Cardiac muscle cell (in vitro differentiated cells and primary cell): ENCODE measurements around the gene ERCC8. TPM values are rescaled to one million over a fixed set of nuclear protein-coding genes. Genes with fewer than 3 reads are reported as not detected.

Experiments used
- DNase-seq, 2 donors: peaks; one replicate each; pipeline versions ENCODE4 v3.0.0 to v3.0.0-alpha.2; 2010 to 2017; ENCODE audit warnings: low read depth in 1 of 2, low spot score in 1 of 2
- H3K27ac ChIP-seq: fragments of 200-600 bp; sonication (generic); 2 replicates; pipeline ENCODE4 v1.5.1; 2016
- H3K27me3 ChIP-seq: fragments of 200-600 bp; sonication (generic); 2 replicates; pipeline ENCODE4 v1.6.0; 2016; ENCODE audit warnings: control low read depth
- H3K36me3 ChIP-seq: fragments of 200-600 bp; sonication (generic); 2 replicates; pipeline ENCODE4 v1.5.1; 2016; ENCODE audit warnings: control low read depth
- H3K4me1 ChIP-seq: fragments of 200-600 bp; sonication (generic); 2 replicates; pipeline ENCODE4 v1.8.1; 2017; ENCODE audit warnings: low read depth, mild to moderate bottlenecking, mixed run types
- H3K4me3 ChIP-seq: fragments of 200-600 bp; sonication (generic); 2 replicates; pipeline ENCODE4 v1.5.1; 2016; ENCODE audit warnings: mild to moderate bottlenecking
- H3K9me3 ChIP-seq: fragments of 200-600 bp; sonication (generic); 2 replicates; pipeline ENCODE4 v1.5.1; 2017; ENCODE audit warnings: low read depth, mild to moderate bottlenecking, control low read depth
- CTCF ChIP-seq: IDR thresholded peaks from 2 replicates; pipeline ENCODE4 v1.5.1; 2012; ENCODE audit warnings: low read depth, mild to moderate bottlenecking, low read length
- polyA plus RNA-seq: library from polyadenylated mRNA; unstranded; fragments of >200 nt; fragmentation: Nextera tagmentation; extraction: Ambion mirVana; gene quantifications from 2 replicates; pipeline ENCODE4 v1.2.1, GENCODE V29; 2016
- total RNA-seq: library from RNA; depleted of rRNA; stranded (reverse); fragments of >200 nt; gene quantifications from 2 replicates; pipeline ENCODE4 v1.2.3, GENCODE V29; 2016

The ERCC8 gene
- total and polyA plus RNA-seq, 2 experiments from 2014 or later: 9.7 to 19.1 TPM

DNA sequence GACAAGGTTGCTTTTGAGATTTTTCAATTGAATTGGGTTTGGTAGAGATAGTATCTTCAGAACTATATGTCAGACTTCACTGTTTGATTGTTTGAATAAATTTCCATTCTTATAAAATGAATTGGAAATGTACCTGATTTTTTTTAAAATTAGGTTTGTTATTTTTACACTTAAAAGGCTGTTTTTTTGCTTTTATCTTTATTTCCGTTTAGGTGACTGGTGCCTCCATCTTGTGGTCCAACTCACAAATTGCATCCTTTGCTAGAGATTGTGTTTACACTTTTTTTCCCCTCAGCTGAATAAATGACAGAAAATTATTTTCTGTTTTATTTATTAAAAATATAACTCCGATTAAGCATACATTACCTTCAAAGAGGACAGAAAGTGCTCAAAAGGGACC, 15.7 kb upstream of the ERCC8 start:
- H3K27me3 ChIP-seq: no peaks in the 10 kb centered on the region
- H3K36me3 ChIP-seq: no peaks in the 10 kb centered on the region
- DNase-seq: peak; percentile 5 to 42
- H3K27ac ChIP-seq: no peak overlapping the region
- TF ChIP-seq CTCF: peak; percentile 70
- H3K9me3 ChIP-seq: no peaks in the 10 kb centered on the region
- no peak overlapping the region for H3K4me3 ChIP-seq
- no peaks in the 10 kb centered on the region for H3K4me1 ChIP-seq

GRCh38 chr5:60959156-60959555, 14.3 kb upstream of the ERCC8 start:
- no peaks in the 10 kb centered on the region for H3K9me3 ChIP-seq
- no peaks in the 10 kb centered on the region for H3K36me3 ChIP-seq
- no peaks in the 10 kb centered on the region for H3K4me1 ChIP-seq
- H3K4me3 ChIP-seq: no peak overlapping the region
- H3K27me3 ChIP-seq: no peaks in the 10 kb centered on the region
- no peak overlapping the region for H3K27ac ChIP-seq
- TF ChIP-seq CTCF: peak; percentile 26
- peak in 1 of 2 donors; percentile 50 for DNase-seq

GRCh38 chr5:60958712-60959111, 13.8 kb upstream of the ERCC8 start:
- Histone ChIP-seq H3K4me3 (no peak overlapping the region), H3K9me3 (no peaks in the 10 kb centered on the region)

DNA sequence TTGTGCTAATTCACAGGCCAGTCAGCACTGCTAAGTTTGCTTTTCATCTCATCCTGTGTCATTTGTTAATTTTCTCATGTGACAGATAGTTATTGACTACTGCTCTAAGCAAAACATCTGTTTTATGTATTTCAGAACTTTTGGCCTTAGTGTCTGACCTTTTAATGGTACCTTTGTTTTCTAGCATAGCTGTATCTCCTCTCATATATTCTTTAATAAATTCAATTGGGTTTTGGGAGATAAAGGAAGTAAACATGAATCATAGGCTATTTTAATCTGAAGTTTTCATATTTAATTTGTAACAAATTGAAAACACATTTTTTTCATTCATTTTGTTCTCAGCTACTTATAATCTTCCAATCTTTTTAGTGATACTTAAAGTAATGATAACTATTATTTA, 13.2 kb upstream of the ERCC8 start:
- Histone ChIP-seq H3K27ac (no peak overlapping the region), H3K27me3 (no peaks in the 10 kb centered on the region)
- no peak for TF ChIP-seq CTCF

More at GRCh38 chr5:60958712-60959111, 13.8 kb upstream of the ERCC8 start:
- no peak for TF ChIP-seq CTCF
- Histone ChIP-seq H3K27me3 (no peaks in the 10 kb centered on the region), H3K27ac (no peak overlapping the region), H3K4me1 (no peaks in the 10 kb centered on the region), H3K36me3 (no peaks in the 10 kb centered on the region)
- DNase-seq: no peak

GRCh38 chr5:60955239-60955638, 10.4 kb upstream of the ERCC8 start:
- Histone ChIP-seq H3K27me3 (no peaks in the 10 kb centered on the region), H3K4me3 (no peak overlapping the region), H3K9me3 (no peaks in the 10 kb centered on the region), H3K4me1 (no peaks in the 10 kb centered on the region), H3K27ac (no peak overlapping the region), H3K36me3 (no peaks in the 10 kb centered on the region)
- DNase-seq: no peak
- TF ChIP-seq CTCF: no peak

More for the DNA sequence above, 13.2 kb upstream of the ERCC8 start:
- Histone ChIP-seq H3K36me3 (no peaks in the 10 kb centered on the region), H3K9me3 (no peaks in the 10 kb centered on the region), H3K4me1 (no peaks in the 10 kb centered on the region), H3K4me3 (no peak overlapping the region)
- no peak for DNase-seq

GRCh38 chr5:60948738-60949137, 3.9 kb upstream of the ERCC8 start:
- Histone ChIP-seq H3K4me1 (peaks cover 4% of the 10 kb centered on the region), H3K27ac (no peak overlapping the region), H3K9me3 (no peaks in the 10 kb centered on the region), H3K36me3 (no peaks in the 10 kb centered on the region), H3K27me3 (no peaks in the 10 kb centered on the region), H3K4me3 (no peak overlapping the region)
- no peak for DNase-seq
- no peak for TF ChIP-seq CTCF
